Fibroblast of villous mesenchyme (primary cell): ENCODE data around the gene SERPINB1. TPM values are rescaled to one million over a fixed set of nuclear protein-coding genes. Genes with fewer than 3 reads are reported as not detected.

Experiments
- DNase-seq: peaks from one replicate; pipeline ENCODE4 v3.0.0-alpha.2; 2010; ENCODE audit warnings: low read depth
- H3K4me3 ChIP-seq: 2 replicates; pipeline ENCODE4 v1.5.1; 2011; ENCODE audit warnings: low read depth, mild to moderate bottlenecking, low read length
- CTCF ChIP-seq: IDR thresholded peaks from 2 replicates; pipeline ENCODE4 v1.5.1; 2012; ENCODE audit warnings: low read depth, mild to moderate bottlenecking, low read length; ENCODE audit not compliant: insufficient read depth
- total RNA-seq: library from RNA; depleted of rRNA; stranded (reverse); fragments of >200 nt; gene quantifications from 2 replicates; pipeline ENCODE4 v1.2.3, GENCODE V29; 2012

The SERPINB1 gene
- total RNA-seq, 1 donor = 25.9 TPM

GRCh38 chr6:2799936-2800527, 41.6 kb downstream of the SERPINB1 start:
- DNase-seq = no peak
- H3K4me3 ChIP-seq = no peak overlapping the region
- TF ChIP-seq CTCF = no peak

GRCh38 chr6:2798586-2799134, 43.0 kb downstream of the SERPINB1 start:
- DNase-seq = no peak
- TF ChIP-seq CTCF = no peak

GRCh38 chr6:2797564-2798031, 44.1 kb downstream of the SERPINB1 start:
- no peak overlapping the region for H3K4me3 ChIP-seq
- no peak for TF ChIP-seq CTCF
- DNase-seq = peak; percentile 29

More at GRCh38 chr6:2798586-2799134, 43.0 kb downstream of the SERPINB1 start:
- H3K4me3 ChIP-seq = no peak overlapping the region

GRCh38 chr6:2796861-2797260, 44.8 kb downstream of the SERPINB1 start:
- H3K4me3 ChIP-seq = no peak overlapping the region
- TF ChIP-seq CTCF = no peak
- DNase-seq = no peak

GRCh38 chr6:2795956-2796355, 45.7 kb downstream of the SERPINB1 start:
- H3K4me3 ChIP-seq = no peak overlapping the region
- no peak for TF ChIP-seq CTCF
- no peak for DNase-seq

- no peak for DNase-seq
- TF ChIP-seq CTCF = no peak
- no peak overlapping the region for H3K4me3 ChIP-seq
Measured at GRCh38 chr6:2795162-2795561, 46.5 kb downstream of the SERPINB1 start.

GRCh38 chr6:2794171-2794730, 47.4 kb downstream of the SERPINB1 start:
- no peak overlapping the region for H3K4me3 ChIP-seq
- TF ChIP-seq CTCF = no peak
- peak; percentile 29 for DNase-seq
